Esophagus squamous epithelium (tissue), 4 donors: Measurements from ENCODE around the gene ABHD6.

ENCODE experiments used
- POLR2A ChIP-seq, 4 donors: fragments of 450-650 bp; IDR thresholded peaks; one replicate each; pipeline ENCODE4 v1.6.1; 2017; ENCODE audit warnings: antibody characterized with exemption in 4 of 4, mild to moderate bottlenecking in 4 of 4, moderate library complexity in 3 of 4
- TF ChIP-seq, protein P1 (sequence below), 6 experiments: fragments of 450-650 bp in 4 of 6; fragments of 200-600 bp in 2 of 6; sonication (generic) in 2 of 6; IDR thresholded peaks; one replicate each; pipeline ENCODE4 v1.5.1; 2016 to 2019; ENCODE audit warnings: antibody characterized with exemption in 6 of 6, mild to moderate bottlenecking in 4 of 6, moderate library complexity in 4 of 6

DNA sequence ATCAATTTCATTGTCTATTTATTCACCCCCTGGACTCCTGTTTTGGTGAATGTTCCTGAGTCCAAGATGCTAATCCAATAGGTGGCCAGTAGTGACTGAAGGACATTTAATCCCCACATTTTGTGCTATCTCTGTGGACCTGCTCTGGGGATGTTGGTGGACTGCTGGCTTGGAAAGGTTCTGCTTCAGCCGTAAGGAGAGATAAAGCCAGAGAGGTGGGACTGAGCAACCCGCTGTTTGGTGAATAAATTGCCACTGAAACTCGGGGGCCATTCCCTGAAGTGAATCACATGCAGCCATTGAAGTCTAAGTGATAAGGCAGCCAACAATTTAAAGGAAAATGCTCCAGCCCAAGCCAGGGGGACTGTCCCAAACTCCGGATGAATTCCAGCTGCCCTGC is 1.6 kb upstream of the ABHD6 start:
- TF ChIP-seq, protein P1, sequence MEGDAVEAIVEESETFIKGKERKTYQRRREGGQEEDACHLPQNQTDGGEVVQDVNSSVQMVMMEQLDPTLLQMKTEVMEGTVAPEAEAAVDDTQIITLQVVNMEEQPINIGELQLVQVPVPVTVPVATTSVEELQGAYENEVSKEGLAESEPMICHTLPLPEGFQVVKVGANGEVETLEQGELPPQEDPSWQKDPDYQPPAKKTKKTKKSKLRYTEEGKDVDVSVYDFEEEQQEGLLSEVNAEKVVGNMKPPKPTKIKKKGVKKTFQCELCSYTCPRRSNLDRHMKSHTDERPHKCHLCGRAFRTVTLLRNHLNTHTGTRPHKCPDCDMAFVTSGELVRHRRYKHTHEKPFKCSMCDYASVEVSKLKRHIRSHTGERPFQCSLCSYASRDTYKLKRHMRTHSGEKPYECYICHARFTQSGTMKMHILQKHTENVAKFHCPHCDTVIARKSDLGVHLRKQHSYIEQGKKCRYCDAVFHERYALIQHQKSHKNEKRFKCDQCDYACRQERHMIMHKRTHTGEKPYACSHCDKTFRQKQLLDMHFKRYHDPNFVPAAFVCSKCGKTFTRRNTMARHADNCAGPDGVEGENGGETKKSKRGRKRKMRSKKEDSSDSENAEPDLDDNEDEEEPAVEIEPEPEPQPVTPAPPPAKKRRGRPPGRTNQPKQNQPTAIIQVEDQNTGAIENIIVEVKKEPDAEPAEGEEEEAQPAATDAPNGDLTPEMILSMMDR (IDR thresholded peaks at IDR 0.05) = no peak
- TF ChIP-seq POLR2A (IDR thresholded peaks at IDR 0.05) = no peak
